ENCODE measurements around the gene CD9.
"Not testable (repeated sequence)": the region's sequence is repeated elsewhere in the genome, so short reads cannot be mapped to it uniquely, and the experiment has no call there.

CD9 gene

DNA sequence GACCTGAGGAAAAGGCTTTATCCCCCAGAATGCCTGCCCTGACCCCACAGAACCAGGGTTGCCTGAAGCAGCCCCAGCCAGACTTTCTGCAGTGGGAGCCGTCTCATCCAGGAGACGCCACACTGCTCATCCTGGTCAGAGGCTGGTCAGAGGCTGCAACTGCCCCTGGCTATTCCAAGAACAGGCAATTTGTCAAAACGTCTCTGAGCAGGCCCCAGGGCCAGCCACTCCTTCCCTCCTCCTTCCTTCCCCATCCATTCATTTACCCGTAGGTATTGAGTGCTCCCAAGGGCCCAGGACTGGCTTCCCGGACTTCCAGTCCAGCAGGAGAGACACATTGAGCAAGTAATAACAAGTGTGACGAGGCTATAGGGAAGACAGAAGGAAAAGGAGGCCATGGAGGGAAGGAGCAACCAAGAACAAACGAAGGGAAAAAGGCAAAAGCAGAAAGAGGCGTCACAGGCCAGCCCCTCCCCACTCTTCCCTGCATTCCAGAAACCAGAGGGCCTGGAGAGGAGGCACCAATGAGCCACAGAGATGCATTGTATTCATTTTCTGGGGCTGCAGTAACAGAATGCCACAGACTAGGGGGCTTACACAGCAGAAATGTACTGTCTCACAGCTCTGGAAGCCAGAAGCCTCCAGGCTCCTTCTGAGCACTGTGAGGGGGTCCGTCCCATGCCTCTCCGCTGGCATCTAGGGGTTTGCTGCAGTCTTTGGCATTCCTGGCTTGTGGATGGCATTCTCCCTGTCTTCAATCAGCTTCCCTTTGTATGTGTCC is 21.0 kb upstream of the CD9 start:
- no peak for DNase-seq (ENCODE audit: low read depth in 4 of 4, low spot score in 1 of 4)

DNA sequence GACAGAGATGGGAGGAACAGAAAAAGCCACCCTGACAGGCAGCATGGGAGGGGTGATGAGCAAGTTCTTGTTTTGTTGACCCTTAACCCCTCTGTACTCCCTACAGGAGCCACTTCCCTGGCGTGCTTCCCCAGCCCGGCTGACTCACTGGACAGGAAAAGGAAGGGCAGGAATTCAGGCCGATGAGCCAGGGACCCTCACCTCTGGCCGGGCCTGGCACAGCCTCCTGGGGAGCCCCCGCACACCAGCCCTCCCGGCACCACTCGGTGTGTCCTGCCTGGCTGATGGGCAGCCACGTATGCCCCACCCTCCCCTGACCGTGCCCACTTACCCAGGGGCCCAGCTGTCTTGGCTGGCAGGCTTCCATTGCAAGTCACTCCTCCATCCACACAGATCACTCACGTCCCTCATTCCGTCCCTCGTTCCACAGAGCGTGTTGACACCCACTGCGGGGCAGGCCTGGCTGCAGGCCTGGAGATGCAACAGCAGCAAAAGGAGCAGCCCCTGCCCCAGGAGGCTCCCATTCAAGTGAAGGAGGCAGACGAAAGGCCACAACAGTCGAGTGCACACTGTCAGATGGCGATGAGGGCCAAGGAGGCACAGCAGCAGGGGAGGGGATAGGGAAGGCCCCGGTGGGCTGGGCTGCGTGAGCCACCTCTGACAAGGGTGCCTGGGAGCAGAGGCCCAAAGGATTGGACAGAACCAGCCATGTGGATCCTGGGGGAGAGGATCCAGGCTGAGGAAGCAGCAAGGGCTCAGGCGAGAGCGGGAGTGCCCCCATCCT is 19.7 kb upstream of the CD9 start:
- no peak for DNase-seq (ENCODE audit: low read depth in 4 of 4, low spot score in 1 of 4)

DNA sequence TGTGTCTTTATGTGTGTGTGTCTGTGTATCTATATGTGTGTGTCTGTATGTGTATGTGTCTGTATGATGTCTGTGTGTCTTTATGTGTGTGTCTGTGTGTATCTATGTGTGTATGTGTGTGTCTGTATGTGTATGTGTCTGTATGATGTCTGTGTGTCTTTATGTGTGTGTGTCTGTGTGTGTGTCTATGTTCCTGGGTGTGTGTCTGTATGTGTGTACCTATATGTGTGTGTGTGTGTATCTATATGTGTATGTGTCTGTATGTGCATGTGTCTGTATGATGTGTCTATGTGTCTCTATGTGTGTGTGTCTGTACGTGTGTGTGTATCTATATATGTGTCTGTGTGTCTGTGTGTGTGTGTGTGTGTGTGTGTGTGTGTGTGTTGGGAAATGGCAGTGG is 19.0 kb upstream of the CD9 start:
- no peak for DNase-seq (ENCODE audit: low read depth in 4 of 4, low spot score in 1 of 4)

DNA sequence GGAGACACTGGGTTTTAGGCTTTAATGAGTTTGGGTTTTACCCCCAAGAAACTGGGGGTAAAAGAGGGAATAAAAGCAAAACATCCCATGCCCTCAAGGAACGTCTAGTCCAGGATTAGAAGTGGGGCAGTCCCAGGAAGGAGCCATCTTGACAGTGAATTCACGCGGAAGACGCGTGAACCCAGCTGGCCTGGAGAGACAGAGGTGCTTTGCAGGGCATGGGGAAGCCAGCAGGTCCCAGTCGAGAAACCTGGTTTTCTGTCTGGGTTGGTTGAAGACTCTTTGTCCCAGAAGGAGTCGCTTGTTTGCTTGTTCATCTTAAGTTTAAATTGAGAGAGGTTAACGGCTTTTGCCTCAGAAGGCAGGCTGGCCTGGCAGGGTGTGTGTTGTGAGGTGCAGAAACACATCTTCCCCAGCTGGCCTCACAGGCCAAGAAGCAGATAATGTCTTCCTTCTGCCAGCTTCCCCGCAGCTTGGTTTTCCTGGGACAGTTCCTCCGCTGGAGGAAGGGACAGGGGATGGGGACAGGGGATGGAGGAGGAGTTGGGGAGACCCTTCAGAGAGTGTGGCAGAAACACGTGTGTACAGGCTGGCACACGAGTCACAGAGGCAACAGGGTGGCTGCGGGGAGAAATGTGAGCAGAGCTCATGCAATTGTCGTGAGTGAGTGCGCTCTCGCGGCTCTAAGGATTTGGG is 18.5 kb upstream of the CD9 start:
- DNase-seq (ENCODE audit: low read depth in 4 of 4, low spot score in 1 of 4): no peak

DNA sequence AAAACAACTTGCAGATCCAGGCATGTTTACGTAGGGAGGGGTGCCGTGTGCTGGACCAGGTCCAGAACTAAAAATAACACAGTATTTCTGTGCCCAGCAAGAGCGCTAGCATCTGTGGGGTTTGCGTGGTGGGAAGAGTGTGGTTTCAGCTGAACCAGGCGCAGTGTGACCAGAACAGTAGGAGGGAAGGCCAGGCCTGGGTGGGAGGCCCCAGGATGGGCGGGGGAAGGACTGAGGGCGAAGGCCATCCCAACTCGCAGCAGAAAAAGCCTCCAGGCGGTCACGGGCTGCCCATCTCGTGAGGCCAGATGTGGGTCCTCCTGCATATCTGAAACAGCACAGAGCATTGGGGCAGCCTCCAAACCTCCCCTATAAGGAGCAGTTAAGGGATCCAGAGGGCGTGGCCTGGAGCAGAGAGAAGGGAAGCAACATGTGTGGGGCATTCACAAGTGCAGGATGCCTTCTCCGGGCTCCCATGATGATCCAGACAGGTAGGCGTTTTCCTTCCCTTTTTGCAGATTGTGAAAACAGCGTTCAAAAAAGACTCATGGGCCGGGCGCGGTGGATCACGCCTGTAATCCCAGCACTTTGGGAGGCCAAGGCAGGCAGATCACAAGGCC is 17.8 kb upstream of the CD9 start:
- DNase-seq (ENCODE audit: low read depth in 4 of 4, low spot score in 1 of 4): no peak

DNA sequence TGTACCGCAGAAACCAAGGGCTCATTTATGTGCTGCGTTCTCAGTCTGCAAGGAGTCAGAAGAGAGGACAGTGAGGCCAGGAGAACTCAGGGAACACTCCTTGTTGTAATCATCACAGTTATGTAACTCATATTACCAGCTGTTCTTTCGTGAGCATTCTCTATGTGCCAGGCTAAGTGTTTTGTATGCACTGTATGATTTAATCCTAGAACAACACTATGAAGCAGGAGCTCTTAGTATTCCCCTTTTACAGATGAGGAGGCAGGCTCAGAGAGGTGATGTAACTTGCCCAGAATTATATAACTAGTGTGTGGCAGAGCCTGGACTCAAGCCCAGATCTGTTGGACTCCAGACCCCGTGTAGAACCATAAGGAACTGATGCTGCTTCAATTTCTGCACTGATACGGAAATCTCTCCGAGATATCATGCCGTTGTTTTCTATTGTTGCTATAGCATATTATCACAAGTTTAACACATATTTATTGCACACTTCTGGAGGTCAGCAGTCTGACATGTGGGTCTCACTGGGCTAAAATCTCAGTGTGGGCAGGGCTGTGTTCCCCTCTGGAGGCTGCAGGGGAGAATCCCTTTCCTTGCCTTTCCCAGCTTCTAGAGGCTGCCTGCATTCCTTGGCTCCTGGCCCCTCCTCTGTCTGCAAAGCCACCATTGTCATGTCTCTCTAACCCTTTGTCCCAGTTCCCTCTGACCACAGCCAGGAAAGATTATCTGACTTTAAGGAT is 16.3 kb upstream of the CD9 start:
- DNase-seq (ENCODE audit: low read depth in 4 of 4, low spot score in 1 of 4): no peak

DNA sequence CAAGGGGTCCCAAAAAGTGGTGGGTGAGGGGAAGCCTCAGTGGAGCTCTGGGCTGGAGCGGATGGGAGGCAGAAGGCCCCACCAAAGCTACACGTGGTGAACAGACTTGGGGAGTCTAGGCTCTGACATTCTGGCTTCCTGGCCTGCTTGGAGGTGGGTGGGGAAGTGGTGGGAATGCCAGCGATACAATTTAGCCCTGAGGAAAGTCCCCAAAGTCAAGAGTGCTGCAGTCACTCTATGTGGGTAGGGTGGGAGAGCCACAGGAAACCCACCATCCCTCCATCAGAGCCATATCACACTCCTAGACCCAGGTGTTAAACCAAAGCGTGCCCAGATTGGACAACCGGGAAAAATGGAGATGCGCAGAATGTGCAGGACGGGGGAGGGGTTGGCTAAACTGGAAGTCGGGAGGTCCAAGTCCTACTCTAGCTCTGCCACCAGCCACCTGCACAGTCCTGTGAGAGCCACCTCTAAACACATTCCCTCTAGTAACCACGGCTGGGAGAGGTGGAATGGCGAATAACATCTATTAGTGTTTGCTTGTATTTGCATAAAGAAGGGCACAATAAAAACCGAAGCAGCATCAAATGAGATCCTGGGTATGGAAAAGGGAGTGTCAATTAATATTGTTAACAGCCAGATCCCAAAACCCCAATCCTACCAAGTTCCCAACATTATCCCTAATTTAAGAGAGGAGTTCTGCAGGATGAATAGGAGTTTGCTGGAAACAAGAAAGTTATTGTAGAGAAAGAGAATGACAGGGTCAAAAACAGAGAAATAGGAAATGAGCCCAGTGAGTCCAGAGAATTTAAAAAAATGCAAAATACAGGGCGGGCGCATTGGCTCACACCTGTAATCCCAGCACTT is 14.0 kb upstream of the CD9 start:
- no peak for DNase-seq (ENCODE audit: low read depth in 4 of 4, low spot score in 1 of 4)

DNA sequence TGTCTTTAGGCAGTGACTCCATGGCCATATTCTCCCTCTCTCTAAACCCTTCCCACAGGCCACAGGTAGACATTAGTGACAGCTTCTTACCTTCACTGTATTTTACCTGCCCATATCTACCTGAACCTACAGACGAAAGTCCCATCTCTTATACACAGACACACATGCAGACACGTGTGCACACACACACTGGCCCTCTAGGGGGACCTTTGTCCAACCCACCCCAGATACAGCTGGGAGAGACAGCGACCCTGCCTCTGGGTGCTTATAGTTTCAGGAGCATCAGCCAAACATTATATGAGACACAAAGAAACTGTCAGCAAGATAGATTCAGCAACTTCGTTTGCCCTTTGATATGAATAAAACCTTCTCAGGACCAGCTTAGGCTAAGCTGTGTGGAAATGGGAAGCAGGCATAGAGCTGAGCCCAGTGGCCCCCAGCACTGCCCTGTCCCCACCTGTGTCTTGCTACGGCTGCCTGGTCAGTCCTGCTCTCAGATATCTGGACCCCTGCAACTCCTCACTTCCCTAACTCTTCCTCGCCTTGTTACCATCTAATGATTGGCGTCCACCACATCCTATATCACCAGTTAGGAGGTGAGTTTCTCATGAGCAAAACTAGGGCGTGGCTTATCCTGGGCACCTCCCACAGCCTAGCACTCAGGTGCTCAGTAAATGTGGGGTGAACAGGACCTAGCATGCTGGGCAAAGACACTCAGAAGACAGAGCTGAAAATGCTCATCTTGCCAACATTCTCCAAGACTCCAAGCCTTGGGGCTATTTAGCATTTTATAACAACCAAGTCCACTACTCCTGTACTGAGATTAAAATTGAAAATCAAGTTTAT is 12.0 kb upstream of the CD9 start:
- no peak for DNase-seq (ENCODE audit: low read depth in 4 of 4, low spot score in 1 of 4)

DNA sequence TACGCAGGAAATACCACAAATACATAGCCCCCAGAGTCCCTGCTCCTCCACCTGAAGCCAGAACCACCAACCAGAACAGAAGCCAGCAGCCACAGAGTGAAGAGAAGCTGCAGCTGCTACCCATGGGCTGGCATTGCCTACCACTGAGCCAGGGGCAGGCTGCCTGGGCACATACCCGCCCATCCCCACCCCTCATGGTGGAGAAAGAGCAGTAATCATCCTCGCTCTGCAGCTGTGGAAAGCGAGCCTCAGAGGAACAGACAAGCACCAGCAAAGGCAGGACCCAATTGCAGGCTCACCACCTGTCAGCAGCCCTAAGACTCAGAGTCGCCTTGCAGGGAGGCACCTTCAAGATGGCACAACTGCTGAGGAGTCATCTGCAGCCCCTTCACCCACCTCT is 11.2 kb upstream of the CD9 start:
- no peak for DNase-seq (ENCODE audit: low read depth in 4 of 4, low spot score in 1 of 4)

DNA sequence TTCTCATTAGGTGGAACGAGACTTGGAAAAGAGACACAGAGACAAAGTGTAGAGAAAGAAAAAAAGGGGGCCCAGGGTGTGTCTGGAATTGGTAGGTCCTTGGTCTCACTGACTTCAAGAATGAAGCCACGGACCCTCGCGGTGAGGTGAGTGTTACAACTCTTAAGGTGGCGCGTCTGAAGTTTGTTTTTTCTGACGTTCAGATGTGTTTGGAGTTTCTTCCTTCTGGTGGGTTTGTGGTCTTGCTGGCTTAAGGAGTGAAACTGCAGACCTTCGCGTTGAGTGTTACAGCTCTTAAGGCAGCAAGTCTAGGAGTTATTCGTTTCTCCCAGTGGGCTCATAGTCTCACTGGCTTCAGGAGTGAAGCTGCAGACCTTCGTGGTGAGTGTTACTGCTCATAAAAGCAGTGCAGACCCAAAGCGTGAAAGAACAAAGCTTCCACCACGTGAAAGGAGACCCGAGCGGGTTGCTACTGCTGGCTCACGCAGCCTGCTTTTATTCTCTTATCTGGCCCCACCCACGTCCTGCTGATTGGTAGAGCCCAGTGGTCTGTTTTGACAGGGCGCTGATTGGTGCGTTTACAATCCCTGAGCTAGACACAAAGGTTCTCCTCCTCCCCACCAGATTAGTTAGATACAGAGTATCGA is 10.1 kb upstream of the CD9 start:
- not testable (repeated sequence) for DNase-seq (ENCODE audit: low read depth in 4 of 4, low spot score in 1 of 4)

DNA sequence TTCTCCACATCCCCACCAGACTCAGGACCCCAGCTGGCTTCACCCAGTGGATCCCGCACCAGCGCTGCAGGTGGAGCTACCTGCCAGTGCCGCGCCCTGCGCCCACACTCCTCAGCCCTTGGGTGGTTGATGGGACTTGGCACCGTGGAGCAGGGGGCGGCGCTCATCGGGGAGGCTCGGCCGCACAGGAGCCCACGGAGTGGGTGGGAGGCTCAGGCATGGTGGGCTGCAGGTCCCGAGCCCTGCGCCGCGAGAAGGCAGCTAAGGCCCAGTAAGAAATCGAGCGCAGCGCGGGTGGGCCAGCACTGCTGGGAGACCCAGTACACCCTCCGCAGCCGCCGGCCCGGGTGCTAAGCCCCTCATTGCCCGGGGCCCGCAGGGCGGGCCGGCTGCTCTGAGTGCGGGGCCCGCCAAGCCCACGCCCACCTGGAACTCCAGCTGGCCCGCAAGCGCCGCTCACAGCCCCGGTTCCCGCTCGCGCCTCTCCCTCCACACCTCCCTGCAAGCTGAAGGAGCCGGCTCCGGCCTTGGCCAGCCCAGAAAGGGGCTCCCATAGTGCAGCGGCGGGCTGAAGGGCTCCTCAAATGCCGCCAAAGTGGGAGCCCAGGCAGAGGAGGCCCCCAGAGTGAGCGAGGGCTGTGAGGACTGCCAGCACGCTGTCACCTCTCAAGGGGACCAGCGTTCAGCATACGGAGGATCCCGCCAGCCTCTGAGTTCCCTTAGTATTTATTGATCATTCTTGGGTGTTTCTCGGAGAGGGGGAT is 9.3 kb upstream of the CD9 start:
- not testable (repeated sequence) for DNase-seq (ENCODE audit: low read depth in 4 of 4, low spot score in 1 of 4)

DNA sequence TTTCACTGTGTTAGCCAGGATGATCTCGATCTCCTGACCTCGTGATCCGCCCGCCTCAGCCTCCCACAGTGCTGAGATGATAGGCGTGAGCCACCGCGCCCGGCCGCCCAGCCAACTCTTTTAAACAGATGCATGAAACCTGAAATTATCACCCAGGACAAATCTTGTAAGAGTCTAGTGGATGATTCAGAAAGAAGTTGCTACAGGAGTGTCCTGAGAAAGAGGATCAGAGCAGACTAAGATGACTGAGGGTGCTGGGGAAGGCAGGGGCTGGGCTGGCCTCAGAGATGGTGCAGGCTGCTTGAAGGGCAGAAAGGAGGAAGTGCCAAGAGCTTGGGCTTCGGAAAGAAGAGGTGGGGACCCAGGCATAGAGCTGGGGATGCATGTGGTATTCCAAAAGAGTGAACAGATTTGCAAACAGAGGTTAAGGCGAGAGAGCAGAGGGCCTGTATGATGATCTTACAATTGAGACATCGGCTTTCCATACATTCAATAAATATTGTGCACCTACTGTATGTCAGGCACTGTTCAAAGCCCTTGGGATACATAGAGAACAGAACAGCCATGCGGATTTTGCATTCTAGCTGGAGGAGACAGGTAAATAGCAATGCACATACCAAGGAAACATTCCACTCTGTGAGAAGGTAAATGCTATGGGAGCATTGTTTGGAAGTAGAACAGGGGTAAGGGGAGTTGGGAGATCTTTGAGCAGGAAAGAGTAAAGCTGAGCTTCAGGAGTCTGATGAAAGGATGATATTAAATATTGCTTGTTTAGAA is 7.4 kb upstream of the CD9 start:
- DNase-seq (ENCODE audit: low read depth in 4 of 4, low spot score in 1 of 4): no peak

DNA sequence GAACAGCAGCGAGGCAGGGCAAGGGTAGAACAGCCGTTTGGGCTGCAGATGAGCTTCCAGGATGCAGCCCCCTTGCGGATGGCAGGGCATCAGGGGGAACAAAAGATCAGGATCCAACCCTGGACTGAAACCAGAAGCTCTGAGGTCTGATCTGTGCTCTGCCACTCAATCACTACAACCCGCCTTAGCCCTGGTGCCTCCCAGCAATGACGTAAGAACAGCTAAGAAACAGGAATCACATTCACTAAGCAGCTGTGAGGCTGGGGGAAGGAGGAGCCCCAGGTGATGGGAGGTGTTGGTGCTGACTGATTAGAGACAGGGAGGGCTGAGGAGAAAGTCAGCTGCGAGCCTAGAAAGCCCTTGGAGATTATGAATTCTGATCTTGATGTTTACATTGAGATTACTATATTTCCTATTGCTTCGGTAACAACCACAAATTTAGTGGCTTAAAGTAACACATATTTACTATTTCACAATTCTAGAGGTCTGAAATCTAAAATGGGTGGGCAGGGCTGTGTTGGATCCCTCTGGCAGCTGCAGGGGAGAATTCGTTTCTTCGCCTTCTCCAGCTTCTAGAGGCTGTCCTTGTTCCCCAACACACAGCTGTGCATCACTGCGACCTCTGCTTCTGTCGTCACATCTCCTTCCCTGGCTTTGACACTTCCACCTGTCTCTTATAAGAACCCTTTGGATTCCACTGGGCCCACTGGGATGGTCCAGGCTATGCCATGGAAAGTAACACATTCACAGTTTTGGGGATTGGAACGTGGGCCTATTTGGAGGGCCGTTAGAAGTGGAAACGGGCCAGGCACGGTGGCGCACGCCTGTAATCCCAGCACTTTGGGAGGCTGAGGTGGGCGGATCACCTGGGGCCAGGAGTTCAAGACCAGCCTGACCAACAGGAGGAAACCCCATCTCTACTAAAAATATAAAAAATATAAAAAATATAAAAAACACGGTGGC is 6.1 kb upstream of the CD9 start:
- no peak for DNase-seq (ENCODE audit: low read depth in 4 of 4, low spot score in 1 of 4)

DNA sequence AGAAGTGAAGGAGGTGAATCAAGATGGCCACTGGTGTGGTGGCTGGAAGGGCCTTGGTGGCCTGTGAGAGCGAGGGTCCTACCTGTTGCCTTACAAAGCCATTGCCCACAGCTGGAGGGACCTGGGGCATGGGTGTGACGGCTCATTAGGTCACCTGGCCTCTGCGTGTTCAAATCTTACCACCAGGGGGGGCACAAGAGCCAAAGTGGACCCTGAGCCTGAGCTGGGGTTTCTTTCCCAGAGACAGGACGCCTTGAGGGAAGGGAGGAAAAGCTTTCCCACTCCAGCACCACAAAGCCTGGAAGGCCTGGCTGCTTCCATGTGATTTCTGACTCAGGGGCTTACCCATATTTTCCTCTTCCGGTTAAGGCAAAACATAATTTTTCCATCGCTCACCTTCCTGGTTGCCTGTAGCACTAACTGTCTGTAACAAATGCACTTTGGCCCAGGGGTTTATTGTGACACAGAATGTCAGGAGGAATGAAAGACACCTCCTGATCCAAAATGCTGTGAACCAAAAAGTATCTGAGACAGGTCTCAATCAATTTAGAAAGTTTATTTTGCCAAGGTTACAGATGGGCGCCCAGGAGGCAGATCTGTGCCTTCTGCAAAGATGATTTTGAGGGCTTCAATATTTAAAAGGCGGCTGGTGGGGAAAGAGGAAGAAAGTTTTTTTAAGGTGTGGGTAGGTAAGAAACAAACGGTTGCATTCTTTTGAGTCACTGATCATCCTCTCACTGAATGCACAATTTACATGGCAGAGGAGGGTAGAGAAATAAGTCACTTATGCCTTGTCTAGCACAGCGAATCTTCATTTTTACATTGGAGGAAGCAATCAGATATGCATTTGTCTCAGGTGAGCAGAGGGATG is 4.3 kb upstream of the CD9 start:
- DNase-seq (ENCODE audit: low read depth in 4 of 4, low spot score in 1 of 4): peak; percentile 57 to 75 (median 63)

DNA sequence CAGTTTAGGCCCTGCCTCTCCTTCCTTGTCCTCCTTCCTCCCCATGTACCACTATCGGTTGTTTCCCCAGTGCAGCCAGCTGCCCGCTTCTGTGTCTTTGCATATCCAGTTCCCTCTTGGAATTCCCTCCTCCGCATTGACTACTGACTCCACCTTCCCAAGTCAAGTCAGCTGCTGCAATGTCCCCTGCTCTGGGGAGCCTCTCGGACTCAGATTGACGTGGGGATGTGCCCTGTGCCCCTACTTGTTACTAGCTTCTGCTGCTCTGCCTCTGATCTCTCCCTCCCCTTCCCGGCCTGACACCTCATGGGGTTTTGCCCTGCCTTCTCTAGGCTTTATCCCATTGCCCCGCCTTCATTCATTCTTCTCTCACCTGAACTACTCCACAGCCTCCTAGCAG is 2.1 kb upstream of the CD9 start:
- DNase-seq (ENCODE audit: low read depth in 4 of 4, low spot score in 1 of 4): no peak

All from stimulated activated CD4-positive, alpha-beta T cell treated with anti-CD3 and anti-CD28 coated beads, Interleukin-1b, Interleukin-23, amount 100 ng/mL, for 24 hours (primary cell).